Stimulated activated CD8-positive, alpha-beta memory T cell treated with anti-CD3 and anti-CD28 coated beads, Interleukin-12 subunit alpha, Interleukin-12 subunit beta, amount 100 ng/mL, for 24 hours (primary cell): Measurements from ENCODE around the gene OR52E5.

Experiments used
- DNase-seq: peaks from one replicate; pipeline ENCODE4 v3.0.0-alpha.2; 2020; ENCODE audit errors: extremely low read depth

The OR52E5 gene

GRCh38 chr11:5933116-5933515 is 40.1 kb downstream of the OR52E5 start:
- DNase-seq: no peak

GRCh38 chr11:5937868-5938602 is 45.0 kb downstream of the OR52E5 start:
- no peak for DNase-seq

GRCh38 chr11:5938603-5938965 is 45.6 kb downstream of the OR52E5 start:
- DNase-seq: no peak

- no peak for DNase-seq
These were observed 47.7 kb downstream of the OR52E5 start for GRCh38 chr11:5940748-5941147.

GRCh38 chr11:5941951-5942350 is 48.9 kb downstream of the OR52E5 start, which contains the start of gene OR56A3:
Gene OR56A3, plus strand, starts transcription at chr11:5942251. Its CDS starts 5,096 bp downstream, at chr11:5947347.
- DNase-seq: no peak
